Stimulated activated CD4-positive, alpha-beta T cell treated with anti-CD3 and anti-CD28 coated beads, Interleukin-1b, Interleukin-23, amount 100 ng/mL, for 4 hours (primary cell): ENCODE data around the gene FKBP1A.

Experiments used
- DNase-seq, 2 donors: peaks; one replicate each; pipeline ENCODE4 v3.0.0-alpha.2; 2020; ENCODE audit warnings: low read depth in 2 of 2

Gene FKBP1A

DNA sequence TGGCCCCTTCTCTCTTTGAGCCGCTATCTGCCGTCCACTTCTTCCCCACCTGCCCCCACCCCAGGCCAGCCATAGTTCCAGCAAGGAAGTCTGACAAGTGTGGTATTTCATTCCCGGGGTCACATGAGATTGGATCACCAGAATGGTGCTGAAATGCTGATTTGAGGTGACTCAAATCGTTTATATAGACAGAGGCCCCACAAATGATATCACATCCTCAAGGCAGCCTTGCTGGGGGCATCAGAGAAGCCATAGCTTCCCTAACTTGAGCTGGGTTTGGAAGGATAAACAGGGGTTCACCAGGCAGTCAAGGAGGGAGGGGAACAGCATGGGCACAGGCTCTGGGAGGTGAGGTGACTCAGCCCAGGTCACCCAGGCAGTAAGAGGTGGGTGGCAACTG, 73.8 kb downstream of the FKBP1A start:
- no peak for DNase-seq
